ENCODE results near the gene SDSL.
A peak's percentile ranks its signal among the peaks of the same experiment; 100 is the strongest.

SDSL gene

GRCh38 chr12:113452458-113452857 is 30.3 kb downstream of the SDSL start:
- DNase-seq: no peak

GRCh38 chr12:113453330-113453729 is 31.1 kb downstream of the SDSL start:
- DNase-seq: no peak

- DNase-seq: no peak
Measured at GRCh38 chr12:113456199-113456598, 34.0 kb downstream of the SDSL start.

- no peak for DNase-seq
Measured at GRCh38 chr12:113456761-113457160, 34.6 kb downstream of the SDSL start.

GRCh38 chr12:113457185-113457584 is 35.0 kb downstream of the SDSL start:
- no peak for DNase-seq

GRCh38 chr12:113457710-113458109 is 35.5 kb downstream of the SDSL start:
- no peak for DNase-seq

- DNase-seq: no peak
Measured at GRCh38 chr12:113459981-113460380, 37.8 kb downstream of the SDSL start.

GRCh38 chr12:113461666-113462065 is 39.5 kb downstream of the SDSL start:
- no peak for DNase-seq

GRCh38 chr12:113462117-113462774 is 40.1 kb downstream of the SDSL start:
- peak; percentile 51 to 61 for DNase-seq

GRCh38 chr12:113462998-113463745 is 41.0 kb downstream of the SDSL start:
- no peak for DNase-seq

GRCh38 chr12:113463746-113464451 is 41.7 kb downstream of the SDSL start:
- no peak for DNase-seq

- no peak for DNase-seq
Measured at GRCh38 chr12:113464452-113464775, 42.2 kb downstream of the SDSL start.

- no peak for DNase-seq
Measured at GRCh38 chr12:113464852-113465719, 42.9 kb downstream of the SDSL start.

GRCh38 chr12:113465808-113466453 is 43.8 kb downstream of the SDSL start:
- no peak for DNase-seq

GRCh38 chr12:113466454-113467141 is 44.4 kb downstream of the SDSL start:
- DNase-seq: no peak

- DNase-seq: no peak
Measured at GRCh38 chr12:113467142-113467501, 44.9 kb downstream of the SDSL start.

GRCh38 chr12:113467502-113468364 is 45.6 kb downstream of the SDSL start:
- no peak for DNase-seq

- DNase-seq: no peak
Measured at GRCh38 chr12:113468365-113469223, 46.4 kb downstream of the SDSL start.

- no peak for DNase-seq
Measured at GRCh38 chr12:113469224-113469948, 47.2 kb downstream of the SDSL start.
